Esophagus muscularis mucosa (tissue), 4 donors: ENCODE measurements around the gene GALNT7. TPM values are rescaled to one million over a fixed set of nuclear protein-coding genes. Genes with fewer than 3 reads are reported as not detected.

Experiments used
- DNase-seq: peaks from one replicate; pipeline ENCODE4 v3.0.0-alpha.2; 2017; ENCODE audit errors: extremely low spot score
- H3K27ac ChIP-seq, 4 donors: fragments of 200-600 bp; sonication (generic); replicated peaks in 1 of 4; 1 replicate in 3 of 4; 2 replicates in 1 of 4; pipeline ENCODE4 v1.5.1; 2016 to 2019; ENCODE audit warnings: mild to moderate bottlenecking in 1 of 4
- H3K27me3 ChIP-seq, 4 donors: fragments of 200-600 bp; sonication (generic); one replicate each; pipeline versions ENCODE4 v1.5.1 to v1.6.0; 2016 to 2019
- H3K36me3 ChIP-seq, 4 donors: fragments of 200-600 bp; sonication (generic); one replicate each; pipeline ENCODE4 v1.5.1; 2016 to 2019
- H3K4me1 ChIP-seq, 4 donors: fragments of 200-600 bp; sonication (generic); one replicate each; pipeline ENCODE4 v1.5.1; 2016 to 2019
- H3K4me3 ChIP-seq, 4 donors: fragments of 200-600 bp; sonication (generic); 1 replicate in 2 of 4; 2 replicates in 2 of 4; pipeline ENCODE4 v1.5.1; 2016 to 2019; ENCODE audit warnings: mild to moderate bottlenecking in 4 of 4, moderate library complexity in 1 of 4
- H3K9me3 ChIP-seq, 4 donors: fragments of 200-600 bp; sonication (generic); 1 replicate in 3 of 4; 2 replicates in 1 of 4; pipeline ENCODE4 v1.5.1; 2016 to 2019
- CTCF ChIP-seq, 3 experiments: fragments of 200-600 bp in 2 of 3; fragments of 450-650 bp in 1 of 3; sonication (generic) in 2 of 3; IDR thresholded peaks; one replicate each; pipeline ENCODE4 v1.5.1; 2017 to 2019; ENCODE audit warnings: antibody characterized with exemption in 3 of 3, mild to moderate bottlenecking in 2 of 3, moderate library complexity in 1 of 3
- EP300 ChIP-seq: sonication (generic); formaldehyde crosslinking; IDR thresholded peaks from one replicate; pipeline ENCODE4 v1.6.1; 2017; ENCODE audit warnings: antibody characterized with exemption
- POLR2A ChIP-seq: fragments of 450-650 bp; IDR thresholded peaks from one replicate; pipeline ENCODE4 v1.6.1; 2017; ENCODE audit warnings: antibody characterized with exemption, moderate library complexity, mild to moderate bottlenecking, low read depth
- POLR2AphosphoS5 ChIP-seq, 2 donors: sonication (generic); formaldehyde crosslinking; IDR thresholded peaks; one replicate each; pipeline ENCODE4 v1.6.1; 2017; ENCODE audit warnings: antibody characterized with exemption in 2 of 2
- WGBS: methylation state at CpG from one replicate; pipeline ENCODE4 v1.1.5; 2018; 5-methylcytosine and 5-hydroxymethylcytosine counted together
- intact Hi-C: fragments of 100-400 bp; cut with DNase I; formaldehyde crosslinking; loops from one replicate; pipeline ENCODE4 v1.15.1; 2023
- total RNA-seq, 4 donors: library from RNA; depleted of rRNA; stranded (reverse); fragments of >200 nt; gene quantifications; one replicate each; pipeline versions ENCODE4 v1.1.0 to v1.2.1, GENCODE V29; 2016

GALNT7 gene
- total RNA-seq, 4 donors from 2014 or later = 9.6 to 20.2 (median 12.9) TPM

GRCh38 chr4:173337463-173337862 is 168.9 kb downstream of the GALNT7 start:
- Histone ChIP-seq H3K27me3 (no peaks in the 10 kb centered on the region), H3K27ac (no peak overlapping the region), H3K9me3 (no peaks in the 10 kb centered on the region), H3K4me3 (no peak overlapping the region), H3K4me1 (peaks cover 5 to 16% (median 15%) of the 10 kb centered on the region in 4 donors), H3K36me3 (peaks cover 0 to 4% (median 0%) of the 10 kb centered on the region in 4 donors)
- 96% methylated on average over 2 of the region's 2 CpGs for WGBS
- TF ChIP-seq POLR2AphosphoS5 (IDR thresholded peaks at IDR 0.05) (no peak), CTCF (IDR thresholded peaks at IDR 0.05) (no peak), EP300 (no peak), POLR2A (no peak)
- intact Hi-C loops = no loop called here
- DNase-seq = no peak

GRCh38 chr4:173343832-173344397 is 175.3 kb downstream of the GALNT7 start:
- 88% methylated on average over 3 of the region's 3 CpGs for WGBS
- Histone ChIP-seq H3K9me3 (no peaks in the 10 kb centered on the region), H3K27me3 (no peaks in the 10 kb centered on the region), H3K4me3 (no peak overlapping the region), H3K4me1 (no peaks in the 10 kb centered on the region), H3K27ac (no peak overlapping the region), H3K36me3 (no peaks in the 10 kb centered on the region)
- no peak for DNase-seq
- TF ChIP-seq EP300 = no peak
- no peak for TF ChIP-seq CTCF (IDR thresholded peaks at IDR 0.05)
- TF ChIP-seq POLR2AphosphoS5 (IDR thresholded peaks at IDR 0.05) = no peak
- no peak for TF ChIP-seq POLR2A
- intact Hi-C loops = no loop called here

GRCh38 chr4:173345648-173346047 is 177.0 kb downstream of the GALNT7 start:
- TF ChIP-seq CTCF (IDR thresholded peaks at IDR 0.05) = no peak
- WGBS = 80% methylated on average over 2 of the region's 2 CpGs
- DNase-seq = no peak
- intact Hi-C loops = no loop called here
- H3K27me3 ChIP-seq = no peaks in the 10 kb centered on the region
- no peaks in the 10 kb centered on the region for H3K36me3 ChIP-seq
- H3K9me3 ChIP-seq = no peaks in the 10 kb centered on the region
- H3K27ac ChIP-seq = no peak overlapping the region
- no peak overlapping the region for H3K4me3 ChIP-seq
- no peaks in the 10 kb centered on the region for H3K4me1 ChIP-seq

- Histone ChIP-seq H3K36me3 (no peaks in the 10 kb centered on the region), H3K4me3 (no peak overlapping the region), H3K27me3 (no peaks in the 10 kb centered on the region), H3K9me3 (no peaks in the 10 kb centered on the region), H3K27ac (no peak overlapping the region), H3K4me1 (no peaks in the 10 kb centered on the region)
- TF ChIP-seq POLR2AphosphoS5 (IDR thresholded peaks at IDR 0.05) (no peak), CTCF (IDR thresholded peaks at IDR 0.05) (no peak), EP300 (no peak)
- 83% methylated on average over 2 of the region's 2 CpGs for WGBS
- DNase-seq = no peak
- intact Hi-C loops = no loop called here
Observed at GRCh38 chr4:173346074-173346473, 177.5 kb downstream of the GALNT7 start.

- no peak overlapping the region for H3K4me3 ChIP-seq
- H3K9me3 ChIP-seq = no peaks in the 10 kb centered on the region
- intact Hi-C loops = no loop called here
- no peaks in the 10 kb centered on the region for H3K27me3 ChIP-seq
- no peak overlapping the region for H3K27ac ChIP-seq
- TF ChIP-seq POLR2AphosphoS5 (IDR thresholded peaks at IDR 0.05) (no peak), POLR2A (no peak)
- WGBS = 100% methylated on average over 1 of the region's 1 CpG
- DNase-seq = no peak
- no peaks in the 10 kb centered on the region for H3K36me3 ChIP-seq
- no peaks in the 10 kb centered on the region for H3K4me1 ChIP-seq
Observed at GRCh38 chr4:173347467-173347866, 178.9 kb downstream of the GALNT7 start.
